Cardiac muscle cell (in vitro differentiated cells and primary cell): Measurements from ENCODE around the gene SLC22A3. TPM values are rescaled to one million over a fixed set of nuclear protein-coding genes. Genes with fewer than 3 reads are reported as not detected.
A peak's percentile ranks its signal among the peaks of the same experiment; 100 is the strongest.

Source experiments
- DNase-seq, 2 donors: peaks; one replicate each; pipeline versions ENCODE4 v3.0.0 to v3.0.0-alpha.2; 2010 to 2017; ENCODE audit warnings: low read depth in 1 of 2, low spot score in 1 of 2
- H3K27ac ChIP-seq: fragments of 200-600 bp; sonication (generic); 2 replicates; pipeline ENCODE4 v1.5.1; 2016
- H3K27me3 ChIP-seq: fragments of 200-600 bp; sonication (generic); 2 replicates; pipeline ENCODE4 v1.6.0; 2016; ENCODE audit warnings: control low read depth
- H3K36me3 ChIP-seq: fragments of 200-600 bp; sonication (generic); 2 replicates; pipeline ENCODE4 v1.5.1; 2016; ENCODE audit warnings: control low read depth
- H3K4me1 ChIP-seq: fragments of 200-600 bp; sonication (generic); 2 replicates; pipeline ENCODE4 v1.8.1; 2017; ENCODE audit warnings: low read depth, mild to moderate bottlenecking, mixed run types
- H3K4me3 ChIP-seq: fragments of 200-600 bp; sonication (generic); 2 replicates; pipeline ENCODE4 v1.5.1; 2016; ENCODE audit warnings: mild to moderate bottlenecking
- H3K9me3 ChIP-seq: fragments of 200-600 bp; sonication (generic); 2 replicates; pipeline ENCODE4 v1.5.1; 2017; ENCODE audit warnings: low read depth, mild to moderate bottlenecking, control low read depth
- CTCF ChIP-seq: IDR thresholded peaks from 2 replicates; pipeline ENCODE4 v1.5.1; 2012; ENCODE audit warnings: low read depth, mild to moderate bottlenecking, low read length
- polyA plus RNA-seq: library from polyadenylated mRNA; unstranded; fragments of >200 nt; fragmentation: Nextera tagmentation; extraction: Ambion mirVana; gene quantifications from 2 replicates; pipeline ENCODE4 v1.2.1, GENCODE V29; 2016
- total RNA-seq: library from RNA; depleted of rRNA; stranded (reverse); fragments of >200 nt; gene quantifications from 2 replicates; pipeline ENCODE4 v1.2.3, GENCODE V29; 2016

Gene SLC22A3
- total and polyA plus RNA-seq, 2 experiments from 2014 or later, result 0.74 TPM; not detected in 1

DNA sequence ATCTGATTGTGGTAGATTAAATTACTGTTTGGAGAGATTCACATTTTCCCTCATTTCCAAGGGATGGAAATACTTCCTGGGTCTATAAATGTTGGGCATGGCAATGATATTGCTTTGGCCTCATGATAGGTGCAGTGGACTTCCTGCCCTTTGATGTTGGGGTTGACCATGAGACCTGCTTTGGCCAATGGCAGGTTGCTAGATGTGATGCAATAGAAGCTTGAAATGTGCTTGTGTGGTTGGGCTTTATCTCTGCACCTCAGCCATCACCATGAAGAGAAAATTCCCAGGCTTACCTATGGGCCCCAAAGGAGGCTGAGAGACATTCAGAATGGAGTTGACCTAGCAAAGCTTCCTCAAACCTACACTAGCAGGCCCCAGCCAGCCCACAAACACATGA is 69.4 kb downstream of the SLC22A3 start:
- Histone ChIP-seq H3K4me1 (no peaks in the 10 kb centered on the region), H3K4me3 (no peak overlapping the region), H3K36me3 (no peaks in the 10 kb centered on the region), H3K9me3 (no peaks in the 10 kb centered on the region), H3K27ac (no peak overlapping the region), H3K27me3 (no peaks in the 10 kb centered on the region)
- no peak for TF ChIP-seq CTCF
- no peak for DNase-seq

GRCh38 chr6:160418370-160418769 is 70.2 kb downstream of the SLC22A3 start:
- Histone ChIP-seq H3K27ac (no peak overlapping the region), H3K4me1 (no peaks in the 10 kb centered on the region), H3K36me3 (no peaks in the 10 kb centered on the region), H3K27me3 (no peaks in the 10 kb centered on the region), H3K9me3 (no peaks in the 10 kb centered on the region), H3K4me3 (no peak overlapping the region)
- no peak for TF ChIP-seq CTCF
- no peak for DNase-seq

DNA sequence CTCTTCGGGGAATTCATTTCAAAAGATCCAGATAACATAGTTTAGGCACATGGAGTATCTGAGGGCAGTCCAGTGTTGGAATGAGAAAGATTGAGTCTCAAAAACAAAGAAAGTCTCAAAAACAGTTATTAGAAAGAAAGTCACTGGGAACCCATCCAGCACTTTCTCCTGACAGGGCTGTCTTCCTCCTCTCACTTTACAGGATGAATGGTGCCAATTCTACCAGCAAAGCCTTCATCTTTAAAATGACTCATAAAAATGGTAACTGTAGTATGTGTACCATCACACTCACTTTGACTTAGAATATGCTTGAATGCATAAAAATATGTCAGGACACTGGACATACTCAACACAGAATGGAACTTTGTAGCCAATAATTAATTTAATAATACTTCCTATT is 71.3 kb downstream of the SLC22A3 start:
- Histone ChIP-seq H3K36me3 (no peaks in the 10 kb centered on the region), H3K27ac (no peak overlapping the region), H3K4me3 (no peak overlapping the region), H3K27me3 (no peaks in the 10 kb centered on the region), H3K9me3 (no peaks in the 10 kb centered on the region), H3K4me1 (no peaks in the 10 kb centered on the region)
- TF ChIP-seq CTCF, result no peak
- DNase-seq, result peak in 1 of 2 donors; percentile 34

- no peak overlapping the region for H3K4me3 ChIP-seq
- H3K4me1 ChIP-seq, result no peaks in the 10 kb centered on the region
- DNase-seq, result no peak
- H3K27ac ChIP-seq, result no peak overlapping the region
- TF ChIP-seq CTCF, result no peak
- no peaks in the 10 kb centered on the region for H3K27me3 ChIP-seq
- no peaks in the 10 kb centered on the region for H3K9me3 ChIP-seq
- no peaks in the 10 kb centered on the region for H3K36me3 ChIP-seq
Measured at GRCh38 chr6:160420253-160420968, 72.2 kb downstream of the SLC22A3 start.

DNA sequence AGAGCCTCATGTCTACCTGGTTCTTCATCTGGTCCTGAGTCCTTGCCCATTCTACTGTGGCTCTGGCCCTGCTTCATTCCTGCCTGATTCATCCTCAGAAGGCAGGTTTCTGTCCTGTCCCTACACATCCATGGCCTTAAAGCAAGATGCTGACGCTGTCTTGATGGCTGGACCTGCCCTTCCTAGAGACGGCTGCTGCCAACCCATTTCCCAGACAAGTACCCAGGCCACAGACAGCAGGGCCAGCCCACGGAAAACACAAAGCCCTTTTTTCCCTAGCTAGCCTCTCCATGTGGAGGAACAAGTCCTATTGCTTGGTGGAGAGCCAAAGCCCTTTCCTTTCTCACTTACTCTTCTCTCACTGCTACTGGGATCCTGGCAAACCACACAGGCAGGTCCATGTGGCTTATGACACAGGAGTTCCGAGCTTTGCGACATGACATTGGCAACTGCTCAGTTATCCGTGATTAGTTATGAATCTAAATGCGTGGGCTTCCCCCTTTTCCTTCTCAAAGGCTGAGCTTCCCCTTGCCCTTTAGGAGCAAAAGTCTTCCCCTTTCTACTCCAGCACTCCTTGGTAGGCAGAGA is 72.9 kb downstream of the SLC22A3 start:
- H3K4me1 ChIP-seq, result no peaks in the 10 kb centered on the region
- H3K4me3 ChIP-seq, result no peak overlapping the region
- H3K9me3 ChIP-seq, result no peaks in the 10 kb centered on the region
- peak in 1 of 2 donors; percentile 26 for DNase-seq
- no peaks in the 10 kb centered on the region for H3K36me3 ChIP-seq
- no peak overlapping the region for H3K27ac ChIP-seq
- no peak for TF ChIP-seq CTCF
- H3K27me3 ChIP-seq, result no peaks in the 10 kb centered on the region
